ENCODE measurements around the gene JAK1.

- TF ChIP-seq GATA2 (IDR thresholded peaks at IDR 0.05; ENCODE audit: low read depth, low read length) (no peak), GATA3 (IDR thresholded peaks at IDR 0.05; ENCODE audit: low read depth, low read length) (no peak)
Observed at GRCh38 chr1:65009724-65010420, 43.5 kb upstream of the JAK1 start.

Measured in SH-SY5Y (cell line).